Endothelial cell of umbilical vein (primary cell): Measurements from ENCODE around the gene C9orf152. TPM values are rescaled to one million over a fixed set of nuclear protein-coding genes. Genes with fewer than 3 reads are reported as not detected.

Experiments used
- BruUV-seq: library from RNA; stranded (reverse); fragments of 400-500 nt; replicated peaks from 2 replicates; lab custom pipeline; 2021; lab: Mats Ljungman, UMichigan
- CTCF ChIA-PET: fragments of 300-600, 350-600 bp; sonication (Branson Sonifier 250); formaldehyde crosslinking; loops from one replicate; lab custom pipeline; 2021; ENCODE audit warnings: antibody characterized with exemption, inconsistent platforms; lab: Charles Lee
- POLR2A ChIA-PET: fragments of 300-600, 350-600 bp; sonication (Branson Sonifier 250); formaldehyde crosslinking; loops from one replicate; lab custom pipeline; 2021; ENCODE audit warnings: antibody characterized with exemption, inconsistent platforms; lab: Charles Lee
- DNase-seq: peaks from one replicate; pipeline ENCODE4 v3.0.0-alpha.2; 2011; ENCODE audit warnings: low read depth, low spot score
- FAIRE-seq: peaks from 2 replicates; lab custom pipeline; 2011; peaks lifted over from hg19 to GRCh38; lab: Jason Lieb, UNC
- H2AFZ ChIP-seq: 2 replicates; pipeline ENCODE4 v1.6.0; 2012; ENCODE audit warnings: low read depth, low read length, control low read depth, inconsistent platforms
- H3K27ac ChIP-seq: 2 replicates; pipeline ENCODE4 v1.5.1; 2011; ENCODE audit warnings: low read depth, mild to moderate bottlenecking, control low read depth, low read length, moderate library complexity; ENCODE audit not compliant: insufficient read depth
- H3K27me3 ChIP-seq, 2 experiments: 2 replicates each; pipeline versions ENCODE4 v1.6.0 to v1.6.1; 2011; ENCODE audit warnings: low read length in 2 of 2, mixed read lengths in 1 of 2; ENCODE audit not compliant: control insufficient read depth in 2 of 2, insufficient read depth in 2 of 2
- H3K36me3 ChIP-seq, 2 experiments: 2 replicates in 1 of 2; 3 replicates in 1 of 2; pipeline ENCODE4 v1.5.1; 2011; ENCODE audit warnings: low read length in 2 of 2, mild to moderate bottlenecking in 1 of 2, moderate library complexity in 1 of 2; ENCODE audit not compliant: control insufficient read depth in 2 of 2, insufficient read depth in 2 of 2; ENCODE audit errors: extremely low read depth in 1 of 2
- H3K4me1 ChIP-seq: 3 replicates; pipeline ENCODE4 v1.5.1; 2011; ENCODE audit warnings: mild to moderate bottlenecking, low read length; ENCODE audit not compliant: control insufficient read depth, insufficient read depth; ENCODE audit errors: extremely low read depth
- H3K4me2 ChIP-seq: 2 replicates; pipeline ENCODE4 v1.6.1; 2011; ENCODE audit warnings: low read length, control low read depth, mixed read lengths; ENCODE audit not compliant: insufficient read depth
- H3K4me3 ChIP-seq, 3 experiments: fragments of 200-600 bp in 1 of 3; sonication (generic), shearing (Covaris generic) in 1 of 3; replicated peaks in 1 of 3; 2 replicates each; pipeline ENCODE4 v1.5.1; 2011 to 2016; ENCODE audit warnings: control low read depth in 3 of 3, low read length in 3 of 3, mild to moderate bottlenecking in 2 of 3, inconsistent platforms in 1 of 3, low read depth in 1 of 3, moderate library complexity in 1 of 3; ENCODE audit not compliant: insufficient read depth in 1 of 3
- H3K79me2 ChIP-seq: 2 replicates; pipeline ENCODE4 v1.6.0; 2012; ENCODE audit warnings: low read length, inconsistent platforms; ENCODE audit not compliant: control insufficient read depth, insufficient read depth
- H3K9ac ChIP-seq: replicated peaks from 2 replicates; pipeline ENCODE3; 2011; ENCODE audit warnings: low read length, control low read depth; ENCODE audit not compliant: insufficient read depth; ENCODE audit errors: extremely low read depth
- H3K9me1 ChIP-seq: replicated peaks from 3 replicates; pipeline ENCODE4 v1.6.0; 2011; ENCODE audit warnings: mild to moderate bottlenecking, low read length; ENCODE audit not compliant: control insufficient read depth, insufficient read depth; ENCODE audit errors: extremely low read depth
- H3K9me3 ChIP-seq: replicated peaks from 2 replicates; pipeline ENCODE4 v1.5.1; 2012; ENCODE audit warnings: low read length, inconsistent platforms; ENCODE audit not compliant: control insufficient read depth, insufficient read depth
- H4K20me1 ChIP-seq: replicated peaks from 2 replicates; pipeline ENCODE3; 2011; ENCODE audit warnings: mild to moderate bottlenecking, low read length; ENCODE audit not compliant: control insufficient read depth, insufficient read depth; ENCODE audit errors: extremely low read depth
- CTCF ChIP-seq, 2 donors: IDR thresholded peaks; 1 replicate in 1 of 2; 2 replicates in 1 of 2; pipeline ENCODE4 v1.5.1; 2011; ENCODE audit warnings: low read length in 2 of 2, mild to moderate bottlenecking in 2 of 2, moderate library complexity in 2 of 2, control low read depth in 1 of 2, inconsistent platforms in 1 of 2, low read depth in 1 of 2; ENCODE audit not compliant: insufficient read depth in 1 of 2; ENCODE audit errors: extremely low read depth in 1 of 2
- EZH2 ChIP-seq: IDR thresholded peaks from 2 replicates; pipeline ENCODE4 v1.6.1; 2012; ENCODE audit warnings: borderline replicate concordance, low read depth, mild to moderate bottlenecking, moderate library complexity, low read length, inconsistent platforms; ENCODE audit not compliant: severe bottlenecking
- FOS ChIP-seq: IDR thresholded peaks from 2 replicates; pipeline ENCODE4 v1.6.1; 2011; ENCODE audit warnings: mild to moderate bottlenecking, low read length, moderate library complexity, borderline replicate concordance; ENCODE audit not compliant: insufficient read depth
- GATA2 ChIP-seq: IDR thresholded peaks from 2 replicates; pipeline ENCODE4 v1.7.0; 2011; ENCODE audit warnings: low read depth, mild to moderate bottlenecking, moderate library complexity, mixed read lengths, low read length; ENCODE audit not compliant: insufficient read length, insufficient read depth
- JUN ChIP-seq: IDR thresholded peaks from 2 replicates; pipeline ENCODE4 v1.6.1; 2011; ENCODE audit warnings: borderline replicate concordance, low read depth; ENCODE audit not compliant: insufficient read length, insufficient read depth
- MAX ChIP-seq: IDR thresholded peaks from 2 replicates; pipeline ENCODE4 v1.6.1; 2011; ENCODE audit not compliant: insufficient read depth, insufficient read length
- MYC ChIP-seq: IDR thresholded peaks from one replicate; pipeline ENCODE4 v1.6.1; 2011; ENCODE audit warnings: mild to moderate bottlenecking, low read depth, low read length
- POLR2A ChIP-seq: IDR thresholded peaks from 2 replicates; pipeline ENCODE4 v1.6.1; 2012; ENCODE audit warnings: low read depth, mild to moderate bottlenecking, control low read depth, low read length
- POLR2AphosphoS5 ChIP-seq: IDR thresholded peaks from 2 replicates; pipeline ENCODE4 v1.6.1; 2012; ENCODE audit warnings: low read depth, mild to moderate bottlenecking, control low read depth, low read length, moderate library complexity; ENCODE audit not compliant: insufficient read depth
- dilution Hi-C: fragments of 300-500 bp; cut with MboI; formaldehyde crosslinking; loops from one replicate; pipeline ENCODE4 v1.15.0; 2019; ENCODE audit warnings: low sequenced_read_pairs; ENCODE audit not compliant: extremely low pct_ligation_motif_present
- intact Hi-C: fragments of 100-400 bp; cut with micrococcal nuclease; formaldehyde crosslinking; loops from one replicate; pipeline ENCODE4 v1.10.0; 2022
- polyA plus RNA-seq, 4 experiments: library from polyadenylated mRNA; depleted of rRNA in 3 of 4; stranded (reverse) in 3 of 4; unstranded in 1 of 4; fragments of >200 nt; gene quantifications; 2 replicates each; pipeline versions ENCODE4 v1.2.1 to v1.2.3, GENCODE V29; 2011 to 2012; ENCODE audit warnings: missing spikeins in 1 of 4
- total RNA-seq: library from RNA; stranded (reverse); gene quantifications from 2 replicates; pipeline ENCODE4 v1.2.3, GENCODE V29; 2021

The C9orf152 gene
- total and polyA plus RNA-seq, 2 donors (not counting 3 experiments of a cell fraction or from before 2014, with no cell fraction given) = not detected

GRCh38 chr9:110170357-110171257, 37.4 kb downstream of the C9orf152 start:
- H3K4me1 ChIP-seq = peaks cover 4% of the 10 kb centered on the region
- no peak overlapping the region for H2AFZ ChIP-seq
- H3K27ac ChIP-seq = no peak overlapping the region
- no peak for DNase-seq
- no peak for FAIRE-seq
- H3K36me3 ChIP-seq = peaks cover 16 to 27% of the 10 kb centered on the region in 2 experiments
- ChIA-PET CTCF (interaction anchor here (0.8 kb wide), 1 partner anchor 47 kb away, joined by 4 read pairs; no protein-coding TSS in a partner anchor), POLR2A (no interaction called here)
- intact Hi-C loops = no loop called here
- no peaks in the 10 kb centered on the region for H3K9me1 ChIP-seq
- no peak overlapping the region for H3K4me3 ChIP-seq
- dilution Hi-C loops = loop anchor here (25.0 kb wide), 1 partner anchor 258 kb away; no protein-coding TSS in a partner anchor
- BruUV-seq = no TSS peak
- peaks cover 33% of the 10 kb centered on the region for H3K79me2 ChIP-seq
- TF ChIP-seq GATA2 (no peak), EZH2 (no peak), POLR2A (no peak), JUN (no peak), FOS (no peak), POLR2AphosphoS5 (no peak), MYC (no peak), CTCF (IDR thresholded peaks at IDR 0.05; ENCODE audit: extremely low read depth in 1 of 2, insufficient read depth in 1 of 2, low read depth in 1 of 2, low read length in 2 of 2) (no peak), MAX (no peak)
- no peak overlapping the region for H3K9ac ChIP-seq
- no peak overlapping the region for H3K4me2 ChIP-seq
- no peaks in the 10 kb centered on the region for H3K9me3 ChIP-seq
- H4K20me1 ChIP-seq = no peaks in the 10 kb centered on the region
- no peaks in the 10 kb centered on the region for H3K27me3 ChIP-seq
